Middle frontal gyrus (tissue), 1 donor: Measurements from ENCODE around the gene FAM227B.
"Not testable (repeated sequence)": the region's sequence is repeated elsewhere in the genome, so short reads cannot be mapped to it uniquely, and the experiment has no call there.

Experiments used
- DNase-seq: peaks from one replicate; pipeline ENCODE4 v3.0.0-alpha.2; 2015; ENCODE audit warnings: low spot score; ENCODE audit errors: extremely low spot score

The FAM227B gene

DNA sequence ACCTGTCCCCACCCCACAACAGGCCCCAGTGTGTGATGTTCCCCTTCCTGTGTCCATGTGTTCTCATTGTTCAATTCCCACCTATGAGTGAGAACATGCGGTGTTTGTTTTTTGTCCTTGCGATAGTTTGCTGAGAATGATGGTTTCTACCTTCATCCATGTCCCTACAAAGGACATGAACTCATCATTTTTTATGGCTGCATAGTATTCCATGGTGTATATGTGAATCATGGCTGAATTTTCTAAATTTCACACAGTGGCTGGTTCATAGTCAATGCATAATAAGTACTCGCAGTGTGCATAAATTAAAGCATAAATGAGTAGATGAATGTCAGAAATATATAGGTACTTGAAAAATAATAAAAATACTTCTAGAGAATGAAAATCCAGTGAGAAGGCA is 8.4 kb downstream of the FAM227B start:
- not testable (repeated sequence) for DNase-seq

DNA sequence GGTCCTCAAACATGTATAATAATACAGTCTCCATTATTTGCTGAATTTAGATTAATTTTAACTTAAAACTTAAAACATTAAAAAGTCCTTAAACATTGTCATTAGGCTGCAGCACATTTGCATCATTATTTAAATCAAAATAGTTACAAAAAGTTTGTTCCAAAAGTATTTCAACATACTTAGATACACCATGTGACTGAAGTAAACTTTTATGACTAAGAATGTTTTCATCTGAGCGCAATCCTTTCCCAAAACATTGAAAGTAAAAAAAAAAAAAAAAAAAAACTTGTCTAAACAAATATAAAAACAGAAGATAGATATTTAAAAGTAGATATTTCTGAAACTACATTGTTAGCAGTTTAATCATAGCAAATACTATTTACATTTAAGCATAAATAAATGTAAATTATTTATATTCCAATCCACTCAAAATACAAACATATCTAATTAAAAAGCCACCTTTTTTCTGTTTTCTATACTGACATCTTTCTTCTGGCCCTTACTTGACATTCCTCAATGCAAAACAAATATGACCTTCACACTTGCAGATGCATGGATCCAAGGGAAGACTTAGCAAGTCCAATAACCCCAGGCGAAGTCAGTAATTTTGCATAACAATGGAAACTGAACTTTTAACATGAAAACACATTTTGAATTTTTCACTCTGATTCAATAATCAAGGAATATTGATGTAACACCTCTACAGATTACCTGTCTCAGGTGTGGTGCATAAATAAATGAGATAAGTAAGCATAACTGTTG is 10.3 kb downstream of the FAM227B start:
- no peak for DNase-seq

DNA sequence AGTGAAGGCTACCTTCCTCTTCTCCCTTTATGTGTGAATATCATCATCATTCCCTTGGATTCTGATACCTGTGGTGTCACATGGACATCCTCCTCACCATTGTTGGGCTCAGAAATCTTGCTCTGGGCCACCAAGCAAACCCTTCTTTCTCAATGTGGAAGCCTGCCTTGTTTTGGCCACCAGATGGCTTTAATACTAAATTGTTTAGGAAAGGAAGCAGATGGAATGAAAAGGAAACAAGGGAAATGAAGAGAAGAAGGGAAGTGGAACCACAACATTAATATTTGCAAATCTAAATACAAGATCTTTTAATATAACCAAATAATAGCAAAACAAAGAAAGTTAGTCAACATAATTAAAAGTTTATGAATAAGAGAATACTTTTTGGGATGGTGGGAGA is 14.0 kb downstream of the FAM227B start:
- DNase-seq = no peak

DNA sequence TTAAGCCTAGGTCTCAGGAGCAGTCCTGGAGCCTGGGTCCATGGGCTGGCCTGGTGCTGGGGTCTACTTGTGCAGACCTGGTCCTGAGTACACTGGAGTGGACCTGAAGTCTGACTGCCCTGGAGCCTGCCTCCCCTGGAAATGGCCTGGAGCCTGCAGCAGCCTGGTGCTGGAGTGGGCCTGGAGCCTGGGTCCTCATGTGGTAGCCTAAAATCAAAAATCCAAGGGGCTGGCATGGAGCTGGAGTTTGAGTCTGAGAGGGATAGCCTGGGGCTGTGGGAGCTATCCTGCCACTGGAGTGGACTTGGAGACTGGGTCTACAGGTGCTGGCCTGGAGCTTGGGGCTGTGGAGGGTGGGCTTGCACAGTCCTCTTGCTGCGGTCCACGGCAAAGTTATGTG is 15.0 kb downstream of the FAM227B start:
- DNase-seq = no peak

DNA sequence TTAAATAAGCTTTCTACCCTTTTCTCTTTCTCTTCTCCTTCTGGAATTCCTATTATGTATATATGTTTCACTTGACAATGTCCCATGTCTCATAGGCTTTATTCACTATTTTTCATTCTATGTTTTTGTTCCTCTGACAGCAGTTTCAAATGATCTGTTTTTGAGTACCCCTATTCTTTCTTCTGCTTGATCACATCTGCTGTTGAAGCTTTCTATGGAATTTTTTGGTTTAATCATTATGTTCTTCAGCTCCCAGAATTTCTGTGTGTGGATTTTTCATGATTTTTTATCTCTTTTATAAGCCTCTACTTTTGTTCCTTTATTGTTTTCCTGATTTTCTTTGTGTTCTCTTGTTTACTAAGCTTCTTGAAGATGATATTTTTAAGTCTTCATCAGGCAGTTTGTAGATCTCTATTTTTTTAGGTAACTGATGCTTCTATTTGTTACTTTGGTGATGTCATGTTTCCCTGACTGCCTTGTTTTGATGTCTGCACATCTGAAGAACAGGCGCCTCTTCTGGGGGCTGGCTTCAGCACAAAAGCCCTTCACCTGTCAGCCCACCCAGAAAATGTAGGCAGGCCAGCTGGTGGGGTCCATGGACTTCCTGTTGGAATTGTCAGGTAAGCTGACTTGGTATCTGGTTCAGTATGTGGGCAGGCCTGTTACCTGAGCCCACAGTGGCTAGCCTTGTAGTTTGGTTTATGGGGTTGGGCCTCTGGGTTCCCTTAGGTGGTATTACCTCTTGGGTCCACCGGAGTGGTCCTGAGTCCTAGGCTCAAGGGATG is 15.8 kb downstream of the FAM227B start:
- no peak for DNase-seq

DNA sequence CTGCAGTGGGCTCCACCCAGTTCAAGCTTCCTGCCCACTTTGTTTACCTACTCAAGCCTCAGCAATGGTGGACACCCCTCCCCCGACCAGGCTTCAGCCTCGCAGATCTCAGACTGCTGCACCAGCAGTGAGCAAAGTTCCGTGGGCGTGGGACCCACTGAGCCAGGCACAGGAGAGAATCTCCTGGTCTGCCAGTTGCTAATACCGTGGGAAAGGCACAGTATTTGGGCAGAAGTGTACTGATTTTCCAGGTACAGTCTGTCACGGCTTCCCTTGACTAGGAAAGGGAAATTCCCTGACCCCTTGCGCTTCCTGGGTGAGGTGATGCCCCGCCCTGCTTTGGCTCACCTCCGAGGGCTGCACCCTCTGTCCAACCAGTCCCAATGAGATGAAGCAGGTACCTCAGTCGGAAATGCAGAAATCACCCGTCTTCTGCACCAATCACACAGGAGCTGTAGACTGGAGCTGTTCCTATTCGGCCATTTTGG is 27.7 kb downstream of the FAM227B start:
- DNase-seq = not testable (repeated sequence)

DNA sequence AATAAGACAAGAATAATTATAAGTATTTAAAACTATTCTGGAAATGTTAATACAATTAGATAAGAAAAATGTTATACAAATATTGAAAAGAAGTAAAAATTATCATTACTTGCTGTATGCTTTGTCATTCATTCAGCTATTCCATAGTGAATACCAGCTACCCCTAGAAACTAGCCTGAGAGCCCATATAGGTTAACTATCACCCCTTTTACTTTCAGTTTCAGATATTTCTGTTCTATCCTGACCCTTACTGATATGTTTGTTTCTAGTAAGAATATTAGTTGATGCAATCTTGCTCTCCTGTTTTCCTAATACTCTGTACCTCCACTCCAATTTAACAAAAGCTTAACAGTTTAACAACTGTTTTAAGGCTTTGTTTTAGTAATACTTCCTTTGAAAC is 31.6 kb downstream of the FAM227B start:
- DNase-seq = no peak

DNA sequence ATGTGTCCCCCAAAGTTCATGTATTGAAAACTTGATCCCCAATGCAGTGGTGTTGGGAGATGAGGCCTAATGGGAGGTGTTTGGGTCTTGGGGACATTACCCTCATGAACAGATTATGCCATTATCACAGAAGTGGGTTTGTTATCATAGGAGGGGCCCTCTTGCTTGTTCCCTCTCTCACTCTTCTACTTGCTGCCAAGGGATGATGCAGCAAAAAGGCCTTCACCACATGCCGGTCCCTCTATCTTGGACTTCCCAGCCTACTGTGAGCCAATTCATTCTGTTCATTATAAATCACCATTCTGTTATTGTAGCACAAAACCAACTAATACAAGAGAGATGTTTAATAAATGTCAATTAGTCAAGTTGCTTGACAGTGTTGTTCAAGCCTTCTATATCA is 47.2 kb downstream of the FAM227B start:
- no peak for DNase-seq

DNA sequence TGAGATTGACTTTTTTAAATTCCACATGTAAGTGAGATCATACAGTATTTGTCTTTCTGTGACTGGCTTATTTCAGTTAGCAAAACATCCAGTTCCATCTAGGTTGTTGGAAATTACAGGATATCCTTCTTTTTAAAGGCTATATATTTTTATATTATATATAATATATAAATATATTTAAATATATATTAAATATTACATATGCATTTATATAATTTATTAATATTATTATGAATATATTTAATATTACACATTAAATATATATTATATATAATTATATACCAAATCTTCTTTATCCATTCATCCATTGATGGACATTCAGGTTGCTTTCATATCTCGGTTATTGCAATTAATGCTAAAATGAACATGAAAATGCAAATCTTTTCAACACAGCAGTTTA is 49.9 kb downstream of the FAM227B start:
- DNase-seq = no peak

DNA sequence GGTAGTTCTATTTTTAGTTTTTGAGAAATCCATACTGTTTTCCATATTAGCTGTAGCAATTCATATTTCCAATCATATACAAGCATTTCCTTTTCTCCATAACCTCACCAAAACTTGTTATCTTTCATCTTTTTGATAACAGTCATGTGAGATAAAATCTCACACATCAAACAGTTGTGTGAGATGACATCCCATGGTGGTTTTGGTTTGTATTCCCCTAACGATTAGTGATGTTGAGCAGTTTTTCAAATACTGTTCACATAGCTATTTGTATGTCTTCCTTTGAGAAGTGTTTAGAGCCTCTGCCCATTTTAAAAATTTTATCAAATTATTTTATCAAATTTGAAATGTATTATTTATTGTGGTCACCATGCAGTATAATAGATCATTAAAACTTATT is 50.4 kb downstream of the FAM227B start:
- no peak for DNase-seq

DNA sequence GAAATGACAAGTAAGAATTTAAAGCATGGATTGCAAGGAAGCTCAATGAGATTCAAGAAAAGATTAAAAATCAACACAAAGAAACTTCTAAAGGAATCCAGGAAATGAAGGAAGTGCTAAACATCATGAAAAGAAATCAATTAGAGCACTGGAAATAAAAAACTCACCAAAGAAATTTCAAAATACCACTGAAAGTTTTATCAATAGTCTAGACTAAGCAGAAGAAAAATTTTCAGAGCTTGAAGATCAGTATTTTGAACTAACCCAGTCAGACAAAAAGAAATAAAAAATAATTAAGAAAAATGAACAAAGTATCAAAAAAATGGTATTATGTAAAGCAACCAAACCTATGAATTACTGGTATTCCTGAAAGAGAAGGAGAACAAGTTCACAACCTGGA is 60.6 kb downstream of the FAM227B start:
- DNase-seq = no peak

DNA sequence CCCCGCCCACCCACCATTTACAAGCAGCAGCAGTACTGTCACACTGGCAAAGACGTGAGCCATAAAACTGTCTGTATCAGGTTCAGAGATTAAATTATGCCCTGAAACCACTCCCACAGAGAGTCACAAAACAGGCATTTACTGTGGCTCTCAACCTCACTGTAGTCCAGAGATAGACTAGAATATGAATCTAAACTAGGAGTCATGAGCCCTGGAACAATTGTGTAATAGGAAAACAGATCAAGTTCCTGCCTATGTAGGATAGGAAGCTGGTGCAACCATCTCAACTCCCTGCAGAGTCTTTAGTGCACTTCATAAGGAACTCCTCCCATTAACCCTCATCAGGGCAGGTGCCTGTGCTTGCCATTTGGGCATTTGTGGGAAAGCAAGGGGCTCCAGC is 61.7 kb downstream of the FAM227B start:
- no peak for DNase-seq

DNA sequence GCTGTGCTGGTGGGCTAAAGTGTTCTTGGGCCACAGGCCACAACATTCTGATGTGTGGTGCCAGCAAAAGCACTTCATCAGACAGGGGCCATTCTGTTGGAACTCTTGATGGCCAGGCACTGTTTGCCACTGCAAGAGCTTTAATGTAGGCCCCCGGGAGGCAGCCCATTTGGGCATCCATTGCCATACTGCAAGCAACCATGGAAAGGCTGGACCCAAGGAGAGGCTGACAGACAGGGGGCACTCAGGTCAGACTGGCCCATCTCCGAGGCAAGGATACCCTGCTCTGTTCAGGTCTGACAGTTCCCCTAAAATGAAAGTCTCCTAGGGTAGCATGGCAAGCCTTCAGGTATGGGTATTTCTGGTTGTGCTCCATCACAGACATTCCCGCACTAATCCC is 64.2 kb downstream of the FAM227B start:
- DNase-seq = no peak

DNA sequence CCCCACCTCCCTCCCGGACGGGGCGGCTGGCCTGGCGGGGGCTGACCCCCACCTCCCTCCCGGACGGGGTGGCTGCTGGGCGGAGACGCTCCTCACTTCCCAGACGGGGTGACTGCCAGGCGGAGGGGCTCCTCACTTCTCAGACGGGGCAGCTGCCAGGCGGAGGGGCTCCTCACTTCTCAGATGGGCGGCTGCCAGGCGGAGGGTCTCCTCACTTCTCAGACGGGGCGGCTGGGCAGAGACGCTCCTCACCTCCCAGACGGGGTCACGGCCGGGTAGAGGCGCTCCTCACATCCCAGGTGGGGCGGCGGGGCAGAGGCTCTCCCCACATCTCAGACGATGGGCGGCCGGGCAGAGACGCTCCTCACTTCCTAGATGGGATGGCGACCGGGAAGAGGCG is 70.3 kb downstream of the FAM227B start:
- DNase-seq = not testable (repeated sequence)

DNA sequence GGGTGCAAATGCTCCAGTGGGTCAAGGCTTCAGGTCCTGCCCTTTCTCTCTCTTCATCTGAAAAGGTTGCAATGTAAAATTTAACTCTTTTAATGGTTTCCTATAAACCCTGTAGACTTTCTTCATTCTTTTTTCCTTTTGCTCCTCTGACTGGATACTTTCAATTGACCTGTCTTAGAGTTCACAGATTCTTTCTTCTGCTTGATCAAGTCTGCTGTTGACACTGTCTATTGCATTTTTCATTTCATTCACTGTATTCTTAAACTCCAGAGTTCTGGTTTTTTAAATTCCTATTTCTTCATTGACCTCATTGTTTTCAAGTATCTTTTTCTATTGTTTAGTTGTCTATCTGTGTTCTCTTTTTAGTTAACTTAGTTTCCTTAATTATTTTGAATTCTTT is 82.1 kb downstream of the FAM227B start:
- DNase-seq = no peak

DNA sequence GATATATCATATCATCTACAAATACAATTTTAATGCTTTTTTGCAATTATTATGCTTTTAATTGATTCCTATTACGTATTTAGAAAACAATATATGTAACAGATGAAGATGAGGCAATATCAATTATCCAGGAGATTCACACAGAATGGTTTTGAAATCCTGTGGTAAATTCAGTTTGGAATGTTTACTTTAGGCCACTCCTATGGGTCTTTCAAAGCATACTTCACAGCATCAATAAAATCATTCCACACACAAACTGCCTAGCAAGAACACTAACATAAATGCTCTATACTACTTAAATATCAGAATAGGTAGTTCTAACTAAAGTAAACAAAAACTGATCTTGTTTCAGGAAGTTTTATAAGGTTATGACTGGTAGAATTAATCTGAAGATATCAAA is 90.5 kb downstream of the FAM227B start:
- DNase-seq = no peak

DNA sequence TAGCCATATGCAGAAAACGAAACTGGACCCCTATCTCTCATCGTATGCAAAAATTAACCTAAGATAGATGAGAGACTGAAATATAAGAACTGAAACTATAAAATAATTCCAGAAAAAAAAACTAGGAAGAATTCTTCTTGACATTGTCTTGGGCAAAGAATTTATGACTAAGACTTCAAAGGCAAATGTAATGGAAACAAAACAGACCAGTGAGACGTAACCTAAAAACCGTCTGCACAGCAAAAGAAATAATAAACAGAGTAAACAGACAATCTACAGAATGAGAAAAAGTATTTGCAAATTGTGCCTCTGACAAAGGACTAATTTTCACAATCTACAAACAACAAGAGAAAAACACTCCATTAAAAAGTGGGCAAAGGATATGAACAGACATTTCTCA is 92.3 kb downstream of the FAM227B start:
- no peak for DNase-seq

DNA sequence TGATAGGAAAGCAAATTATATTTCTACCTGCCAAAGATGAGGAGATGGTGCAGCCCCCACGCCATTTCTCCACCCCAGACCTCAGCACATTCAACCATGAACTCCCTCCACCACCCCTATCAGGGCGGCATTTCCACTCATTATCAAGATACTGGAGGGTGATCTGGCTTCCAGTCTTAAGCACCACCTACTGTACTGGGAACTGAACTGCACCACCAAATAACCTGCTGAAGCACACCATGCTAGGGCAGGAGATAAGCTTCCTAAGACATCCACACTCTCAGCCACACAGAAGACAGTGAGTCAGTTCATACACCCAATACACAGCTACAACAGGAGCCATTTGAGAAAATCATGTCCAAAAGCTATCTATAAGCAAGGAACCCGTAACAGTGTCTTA is 98.8 kb downstream of the FAM227B start:
- no peak for DNase-seq

DNA sequence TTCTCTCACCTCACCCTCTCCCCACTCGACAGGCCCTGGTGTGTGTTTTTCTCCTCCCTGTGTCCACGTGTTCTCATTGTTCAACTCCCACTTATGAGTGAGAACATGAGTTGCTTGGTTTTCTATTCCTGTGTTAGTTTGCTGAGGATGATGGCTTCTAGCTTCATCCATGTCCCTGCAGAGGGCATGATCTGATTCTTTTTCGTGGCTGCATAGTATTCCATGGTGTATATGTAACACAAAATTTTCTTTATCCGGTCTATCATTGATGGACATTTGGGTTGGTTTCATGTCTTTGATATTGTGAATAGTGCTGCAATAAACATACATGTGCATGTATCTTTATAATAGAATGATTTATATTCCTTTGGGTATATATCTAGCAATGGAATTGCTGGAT is 107.9 kb downstream of the FAM227B start:
- DNase-seq = not testable (repeated sequence)

DNA sequence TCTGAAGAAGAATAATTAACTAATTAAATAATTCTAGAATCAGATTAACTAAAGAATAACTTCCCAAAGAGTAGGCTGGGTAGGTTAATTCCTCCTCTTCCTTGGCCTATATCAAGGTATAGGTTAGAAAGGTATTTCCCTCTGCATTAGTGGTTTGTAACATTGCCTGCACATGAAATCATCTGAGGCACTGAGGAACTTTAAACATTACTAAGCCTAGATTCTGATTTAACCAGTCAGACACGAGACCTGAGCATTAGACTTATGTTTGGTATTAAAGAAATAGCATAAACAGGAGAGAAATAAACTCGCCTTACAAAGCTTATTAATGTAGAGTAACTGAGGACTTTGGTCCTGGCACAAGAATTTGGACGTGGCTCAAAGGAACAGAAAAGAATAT is 113.4 kb downstream of the FAM227B start:
- DNase-seq = no peak

DNA sequence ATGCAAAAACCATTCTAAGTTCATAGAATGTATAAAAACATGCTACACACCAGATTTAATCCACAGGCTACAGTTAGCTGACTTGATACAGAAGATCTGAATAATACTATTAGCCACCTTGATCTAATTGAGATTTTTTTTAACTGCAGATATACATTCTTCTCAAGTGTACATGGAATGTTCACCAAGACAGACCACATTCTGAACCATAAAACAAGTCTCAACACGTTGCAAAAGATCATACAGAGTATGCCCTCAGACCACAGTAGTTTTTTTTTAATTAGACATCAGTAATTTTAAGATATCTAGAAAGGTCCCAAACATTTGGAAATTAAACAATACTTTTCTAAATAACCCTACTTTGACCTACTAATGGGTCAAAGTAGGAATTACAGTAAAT is 114.3 kb downstream of the FAM227B start:
- no peak for DNase-seq

DNA sequence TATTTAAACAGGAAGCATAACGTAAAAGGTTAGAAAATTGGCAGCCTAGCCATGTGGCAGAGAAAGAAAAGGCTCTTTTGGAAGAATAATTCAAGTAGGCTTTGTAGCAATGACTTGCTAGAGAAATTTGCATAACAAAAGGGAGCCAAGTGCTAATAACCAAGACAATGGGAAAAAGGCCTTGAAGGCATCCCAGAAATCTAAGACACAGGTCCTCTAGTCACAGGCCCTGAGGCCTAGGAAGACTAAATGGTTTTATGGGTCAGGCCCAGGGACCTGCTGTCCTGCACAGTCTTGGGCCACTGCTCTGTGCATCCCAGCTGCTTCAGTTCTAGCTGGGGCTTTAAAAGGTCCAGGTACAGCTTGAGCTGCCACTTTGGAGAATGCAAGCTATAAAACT is 119.0 kb downstream of the FAM227B start:
- DNase-seq = no peak
